ENCODE data around the gene NPPB.

The NPPB gene

GRCh38 chr1:11880181-11880575, 21.4 kb upstream of the NPPB start:
- H3K4me3 ChIP-seq (ENCODE audit: low read length, poor library complexity, severe bottlenecking), result no peak overlapping the region
- H3K27me3 ChIP-seq (ENCODE audit: insufficient read depth, low read length, poor library complexity, severe bottlenecking), result no peaks in the 10 kb centered on the region
- H3K4me1 ChIP-seq (ENCODE audit: insufficient read depth, low read length, poor library complexity, severe bottlenecking), result no peaks in the 10 kb centered on the region
- no peak overlapping the region for H2AFZ ChIP-seq (ENCODE audit: low read length)
- no peak overlapping the region for H3K9ac ChIP-seq (ENCODE audit: low read depth, low read length, poor library complexity, severe bottlenecking)
- no peaks in the 10 kb centered on the region for H3K79me2 ChIP-seq (ENCODE audit: insufficient read depth, low read length)
- no peaks in the 10 kb centered on the region for H3K9me2 ChIP-seq (replicated peaks; ENCODE audit: low read depth, low read length)
- H3K4me2 ChIP-seq (ENCODE audit: low read depth, low read length, poor library complexity, severe bottlenecking), result no peak overlapping the region
- H3F3A ChIP-seq (ENCODE audit: low read depth), result no peaks in the 10 kb centered on the region
- H3K36me3 ChIP-seq (ENCODE audit: insufficient read depth, low read length), result no peaks in the 10 kb centered on the region
- no peak for TF ChIP-seq CTCF (conservative IDR thresholded peaks at IDR 0.05; ENCODE audit: low read length)
- TF ChIP-seq EZH2phosphoT487 (IDR thresholded peaks at IDR 0.05; ENCODE audit: borderline replicate concordance), result no peak
- H3K9me3 ChIP-seq (ENCODE audit: insufficient read depth, low read depth, low read length), result no peaks in the 10 kb centered on the region
- H4K20me1 ChIP-seq (ENCODE audit: insufficient read depth, low read length, poor library complexity, severe bottlenecking), result no peaks in the 10 kb centered on the region

GRCh38 chr1:11879311-11880180, 20.8 kb upstream of the NPPB start:
- Histone ChIP-seq H3K79me2 (ENCODE audit: insufficient read depth, low read length) (no peaks in the 10 kb centered on the region), H3K9me2 (replicated peaks; ENCODE audit: low read depth, low read length) (no peaks in the 10 kb centered on the region), H3K4me1 (ENCODE audit: insufficient read depth, low read length, poor library complexity, severe bottlenecking) (no peaks in the 10 kb centered on the region), H3K4me2 (ENCODE audit: low read depth, low read length, poor library complexity, severe bottlenecking) (no peak overlapping the region), H2AFZ (ENCODE audit: low read length) (no peak overlapping the region), H3K9me3 (ENCODE audit: insufficient read depth, low read depth, low read length) (no peaks in the 10 kb centered on the region), H3F3A (ENCODE audit: low read depth) (no peaks in the 10 kb centered on the region), H3K27me3 (ENCODE audit: insufficient read depth, low read length, poor library complexity, severe bottlenecking) (no peaks in the 10 kb centered on the region), H3K9ac (ENCODE audit: low read depth, low read length, poor library complexity, severe bottlenecking) (no peak overlapping the region), H4K20me1 (ENCODE audit: insufficient read depth, low read length, poor library complexity, severe bottlenecking) (no peaks in the 10 kb centered on the region), H3K36me3 (ENCODE audit: insufficient read depth, low read length) (no peaks in the 10 kb centered on the region), H3K4me3 (ENCODE audit: low read length, poor library complexity, severe bottlenecking) (no peak overlapping the region)
- TF ChIP-seq CTCF (conservative IDR thresholded peaks at IDR 0.05; ENCODE audit: low read length) (no peak), EZH2phosphoT487 (IDR thresholded peaks at IDR 0.05; ENCODE audit: borderline replicate concordance) (no peak)

- Histone ChIP-seq H4K20me1 (ENCODE audit: insufficient read depth, low read length, poor library complexity, severe bottlenecking) (no peaks in the 10 kb centered on the region), H3K79me2 (ENCODE audit: insufficient read depth, low read length) (no peaks in the 10 kb centered on the region), H3K36me3 (ENCODE audit: insufficient read depth, low read length) (no peaks in the 10 kb centered on the region), H3K9me3 (ENCODE audit: insufficient read depth, low read depth, low read length) (no peaks in the 10 kb centered on the region), H3K27me3 (ENCODE audit: insufficient read depth, low read length, poor library complexity, severe bottlenecking) (no peaks in the 10 kb centered on the region), H3K4me3 (ENCODE audit: low read length, poor library complexity, severe bottlenecking) (no peak overlapping the region), H2AFZ (ENCODE audit: low read length) (no peak overlapping the region), H3K9ac (ENCODE audit: low read depth, low read length, poor library complexity, severe bottlenecking) (no peak overlapping the region), H3K4me1 (ENCODE audit: insufficient read depth, low read length, poor library complexity, severe bottlenecking) (no peaks in the 10 kb centered on the region), H3K4me2 (ENCODE audit: low read depth, low read length, poor library complexity, severe bottlenecking) (no peak overlapping the region), H3K9me2 (replicated peaks; ENCODE audit: low read depth, low read length) (no peaks in the 10 kb centered on the region), H3F3A (ENCODE audit: low read depth) (no peaks in the 10 kb centered on the region)
- TF ChIP-seq CTCF (conservative IDR thresholded peaks at IDR 0.05; ENCODE audit: low read length) (no peak), EZH2phosphoT487 (IDR thresholded peaks at IDR 0.05; ENCODE audit: borderline replicate concordance) (no peak)
Measured at GRCh38 chr1:11878891-11879190, 20.1 kb upstream of the NPPB start.
